Adipocyte (in vitro differentiated cells): Measurements from ENCODE around the gene LNX1.

Source experiments
- DNase-seq: peaks from one replicate; pipeline ENCODE4 v3.0.0-alpha.2; 2015; ENCODE audit warnings: low read depth
- H3K27me3 ChIP-seq: replicated peaks from 2 replicates; pipeline ENCODE4 v1.7.0; 2013; ENCODE audit warnings: mild to moderate bottlenecking, low read length, moderate library complexity; ENCODE audit not compliant: control insufficient read depth, insufficient read depth
- H3K36me3 ChIP-seq: 2 replicates; pipeline ENCODE4 v1.7.0; 2013; ENCODE audit warnings: low read length, mild to moderate bottlenecking, moderate library complexity; ENCODE audit not compliant: control insufficient read depth, insufficient read depth, severe bottlenecking
- H3K4me1 ChIP-seq: 2 replicates; pipeline ENCODE4 v1.7.0; 2013; ENCODE audit warnings: mild to moderate bottlenecking, low read length, moderate library complexity; ENCODE audit not compliant: control insufficient read depth, insufficient read depth
- H3K4me3 ChIP-seq: 2 replicates; pipeline ENCODE4 v1.7.0; 2013; ENCODE audit warnings: mild to moderate bottlenecking, low read length, moderate library complexity
- H3K9ac ChIP-seq: 2 replicates; pipeline ENCODE4 v1.7.0; 2013; ENCODE audit warnings: mild to moderate bottlenecking, low read length, moderate library complexity
- H3K9me3 ChIP-seq: 2 replicates; pipeline ENCODE4 v1.7.0; 2013; ENCODE audit warnings: mild to moderate bottlenecking, low read length, moderate library complexity; ENCODE audit not compliant: control insufficient read depth

The LNX1 gene

GRCh38 chr4:53534684-53535083 lies 56.6 kb downstream of the LNX1 start:
- H3K9ac ChIP-seq: no peak overlapping the region
- no peaks in the 10 kb centered on the region for H3K9me3 ChIP-seq

GRCh38 chr4:53532521-53532920 lies 58.8 kb downstream of the LNX1 start:
- DNase-seq: no peak
- H3K9me3 ChIP-seq: no peaks in the 10 kb centered on the region
- no peaks in the 10 kb centered on the region for H3K36me3 ChIP-seq
- H3K4me1 ChIP-seq: peaks cover 36% of the 10 kb centered on the region
- no peaks in the 10 kb centered on the region for H3K27me3 ChIP-seq
- H3K4me3 ChIP-seq: no peak overlapping the region
- H3K9ac ChIP-seq: peak overlapping the region; percentile 13

More at GRCh38 chr4:53534684-53535083, 56.6 kb downstream of the LNX1 start:
- Histone ChIP-seq H3K36me3 (no peaks in the 10 kb centered on the region), H3K4me3 (no peak overlapping the region), H3K27me3 (no peaks in the 10 kb centered on the region), H3K4me1 (peaks cover 57% of the 10 kb centered on the region)
- DNase-seq: no peak

GRCh38 chr4:53531585-53532224 lies 59.6 kb downstream of the LNX1 start:
- H3K9me3 ChIP-seq: no peaks in the 10 kb centered on the region
- no peaks in the 10 kb centered on the region for H3K27me3 ChIP-seq
- H3K36me3 ChIP-seq: no peaks in the 10 kb centered on the region
- peaks cover 28% of the 10 kb centered on the region for H3K4me1 ChIP-seq
- no peak overlapping the region for H3K4me3 ChIP-seq
- DNase-seq: peak; percentile 25
- H3K9ac ChIP-seq: peak overlapping the region; percentile 2

DNA sequence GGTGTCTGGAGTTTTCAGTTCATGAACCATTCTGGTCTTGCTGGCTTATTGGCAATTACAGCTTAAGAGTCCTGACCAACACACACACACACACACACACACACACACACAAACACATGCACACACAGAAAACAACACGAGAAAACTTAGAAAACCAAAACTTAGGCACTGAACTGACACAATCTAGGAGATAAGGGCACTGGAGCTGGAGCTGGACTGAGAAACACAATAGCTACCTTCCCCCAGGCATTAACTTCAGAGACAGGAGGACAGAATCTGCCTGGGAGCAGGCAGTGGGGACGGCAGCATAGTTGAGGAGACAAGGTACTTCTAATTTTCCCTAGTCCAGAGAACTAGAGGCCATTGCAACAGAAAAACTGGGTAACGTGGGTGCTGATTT lies 62.3 kb downstream of the LNX1 start:
- no peak overlapping the region for H3K9ac ChIP-seq
- H3K27me3 ChIP-seq: no peaks in the 10 kb centered on the region
- DNase-seq: no peak
- H3K4me1 ChIP-seq: peaks cover 15% of the 10 kb centered on the region
- H3K36me3 ChIP-seq: no peaks in the 10 kb centered on the region
- H3K4me3 ChIP-seq: no peak overlapping the region
- no peaks in the 10 kb centered on the region for H3K9me3 ChIP-seq

DNA sequence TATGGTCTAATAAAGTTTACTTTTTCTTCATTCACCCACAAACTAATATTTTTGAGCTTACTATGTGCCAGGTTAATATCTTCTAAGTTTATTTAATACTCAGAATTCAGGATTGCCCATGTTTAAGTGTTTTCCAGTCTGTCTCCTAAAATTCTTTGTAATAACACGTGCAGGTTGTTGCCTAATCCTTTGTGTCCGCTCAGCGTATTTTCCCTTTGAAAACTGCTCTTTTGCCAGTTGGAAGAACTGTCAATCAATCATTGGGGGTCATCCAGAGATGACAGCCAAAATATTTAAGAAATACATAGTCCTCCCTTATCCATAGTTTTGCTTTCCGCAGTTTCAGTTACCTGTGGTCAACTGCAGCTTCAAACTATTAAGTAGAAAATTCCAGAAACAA lies 63.4 kb downstream of the LNX1 start:
- no peak overlapping the region for H3K4me3 ChIP-seq
- no peaks in the 10 kb centered on the region for H3K27me3 ChIP-seq
- no peak overlapping the region for H3K9ac ChIP-seq
- H3K4me1 ChIP-seq: peaks cover 13% of the 10 kb centered on the region
- no peaks in the 10 kb centered on the region for H3K9me3 ChIP-seq
- no peak for DNase-seq
- H3K36me3 ChIP-seq: no peaks in the 10 kb centered on the region

DNA sequence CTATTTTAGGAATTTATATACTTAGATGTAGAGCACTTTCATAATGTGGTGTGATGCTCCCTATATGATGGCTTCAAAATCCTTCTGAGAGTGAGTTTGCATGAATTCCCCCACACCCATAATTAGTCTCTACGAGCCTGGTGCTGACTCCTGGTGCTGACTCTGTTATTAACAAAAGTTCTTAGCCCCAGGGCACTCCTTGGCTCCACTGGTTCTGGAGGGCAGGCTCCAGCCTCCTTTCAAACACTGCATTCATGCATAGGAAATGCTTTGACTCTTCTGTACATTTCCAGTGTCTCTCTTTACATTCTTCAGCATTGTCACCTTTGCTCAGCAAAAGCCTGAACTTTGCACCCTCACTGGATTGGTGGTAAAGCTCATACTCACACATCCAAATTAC lies 64.0 kb downstream of the LNX1 start:
- H3K36me3 ChIP-seq: no peaks in the 10 kb centered on the region
- no peak for DNase-seq
- H3K9ac ChIP-seq: no peak overlapping the region
- H3K9me3 ChIP-seq: no peaks in the 10 kb centered on the region
- H3K4me1 ChIP-seq: peaks cover 7% of the 10 kb centered on the region
- no peak overlapping the region for H3K4me3 ChIP-seq
- H3K27me3 ChIP-seq: no peaks in the 10 kb centered on the region

GRCh38 chr4:53522334-53522733 lies 69.0 kb downstream of the LNX1 start:
- DNase-seq: no peak
- no peaks in the 10 kb centered on the region for H3K27me3 ChIP-seq
- no peaks in the 10 kb centered on the region for H3K4me1 ChIP-seq
- H3K9ac ChIP-seq: no peak overlapping the region
- H3K4me3 ChIP-seq: no peak overlapping the region
- no peaks in the 10 kb centered on the region for H3K9me3 ChIP-seq
- H3K36me3 ChIP-seq: no peaks in the 10 kb centered on the region

DNA sequence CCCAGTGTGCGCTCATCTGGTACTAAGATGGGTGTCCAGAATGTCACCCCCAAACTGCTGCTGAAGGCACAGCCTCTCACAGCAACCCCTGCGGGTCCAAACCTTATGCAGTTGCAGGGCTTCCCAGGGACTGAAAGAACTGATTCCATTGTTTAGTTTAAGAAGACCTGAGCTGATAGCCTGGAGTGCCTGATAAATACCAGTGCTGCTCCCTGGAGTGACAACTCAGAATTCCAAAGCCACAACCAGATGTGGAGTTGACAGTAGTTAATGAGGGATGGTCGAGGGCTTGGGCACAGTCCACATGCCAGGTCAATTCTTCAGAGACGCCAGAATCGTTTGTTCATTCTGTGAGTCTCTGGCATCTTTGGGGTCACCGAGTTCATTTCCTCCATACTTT lies 71.2 kb downstream of the LNX1 start:
- Histone ChIP-seq H3K27me3 (no peaks in the 10 kb centered on the region), H3K4me1 (no peaks in the 10 kb centered on the region), H3K9me3 (no peaks in the 10 kb centered on the region), H3K9ac (no peak overlapping the region), H3K36me3 (no peaks in the 10 kb centered on the region), H3K4me3 (no peak overlapping the region)
- DNase-seq: no peak

DNA sequence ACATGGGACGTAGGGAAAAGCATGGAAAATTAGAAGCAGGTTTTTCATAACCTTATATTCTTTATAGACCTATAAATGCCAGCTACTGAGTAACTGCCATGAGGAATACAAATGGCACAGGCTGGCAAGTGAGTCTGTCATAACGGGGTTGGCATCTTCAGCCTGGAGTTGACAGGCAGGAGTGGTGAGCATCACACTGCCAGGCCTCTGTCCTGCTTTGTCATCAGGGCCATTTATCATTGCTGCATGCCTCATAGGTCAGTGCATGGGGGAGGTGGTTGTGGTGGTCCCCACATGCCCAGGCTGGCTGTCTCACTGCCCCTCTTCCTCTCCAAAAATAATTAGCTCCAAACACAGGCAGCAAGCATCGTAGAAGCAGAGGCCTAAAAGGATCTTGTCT lies 72.5 kb downstream of the LNX1 start:
- Histone ChIP-seq H3K36me3 (no peaks in the 10 kb centered on the region), H3K9me3 (no peaks in the 10 kb centered on the region), H3K4me3 (no peak overlapping the region), H3K9ac (no peak overlapping the region), H3K27me3 (no peaks in the 10 kb centered on the region), H3K4me1 (no peaks in the 10 kb centered on the region)
- DNase-seq: no peak

DNA sequence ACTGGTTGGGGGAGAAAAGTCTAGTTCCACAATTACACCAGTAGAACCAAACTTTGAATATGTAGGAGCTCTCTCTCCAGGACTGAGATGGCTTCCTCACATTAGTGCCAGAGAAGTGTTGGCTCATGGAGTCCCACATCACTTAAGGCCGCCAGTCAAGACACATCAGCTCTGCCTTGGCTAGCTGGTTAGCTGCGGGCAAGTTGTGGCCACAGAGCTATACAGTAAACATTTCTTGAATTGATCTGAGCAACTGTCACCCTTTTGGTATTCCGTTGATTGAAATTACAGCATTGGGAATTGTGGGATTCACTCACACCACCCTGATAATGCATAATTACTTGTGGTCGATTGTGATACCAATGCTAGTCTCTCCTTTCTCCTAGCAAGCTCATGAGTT lies 76.2 kb downstream of the LNX1 start:
- Histone ChIP-seq H3K4me1 (peaks cover 19% of the 10 kb centered on the region), H3K9me3 (no peaks in the 10 kb centered on the region), H3K27me3 (no peaks in the 10 kb centered on the region), H3K36me3 (no peaks in the 10 kb centered on the region), H3K9ac (no peak overlapping the region), H3K4me3 (no peak overlapping the region)
- no peak for DNase-seq

DNA sequence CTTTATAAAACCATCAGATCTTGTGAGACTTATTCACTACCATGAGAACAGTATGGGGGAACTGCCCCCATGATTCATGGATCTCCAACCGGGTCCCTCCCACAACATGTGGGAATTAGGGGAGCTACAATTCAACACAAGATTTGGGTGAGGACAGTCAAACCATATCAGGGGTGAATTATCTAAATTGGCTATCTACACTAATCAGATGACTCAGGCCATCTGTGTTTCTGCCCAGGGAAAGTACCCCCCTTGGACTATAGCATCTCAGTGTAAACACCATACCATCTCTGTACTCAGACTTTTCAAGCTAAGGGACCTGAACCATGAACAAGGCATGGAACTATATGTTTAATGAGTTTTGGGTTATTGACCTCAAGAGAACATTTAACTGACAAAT lies 76.8 kb downstream of the LNX1 start:
- Histone ChIP-seq H3K9ac (no peak overlapping the region), H3K9me3 (no peaks in the 10 kb centered on the region), H3K4me1 (peaks cover 24% of the 10 kb centered on the region), H3K36me3 (no peaks in the 10 kb centered on the region), H3K4me3 (no peak overlapping the region), H3K27me3 (no peaks in the 10 kb centered on the region)
- no peak for DNase-seq

GRCh38 chr4:53512608-53513007 lies 78.7 kb downstream of the LNX1 start:
- Histone ChIP-seq H3K9ac (no peak overlapping the region), H3K9me3 (no peaks in the 10 kb centered on the region), H3K4me1 (peaks cover 40% of the 10 kb centered on the region), H3K27me3 (no peaks in the 10 kb centered on the region), H3K36me3 (no peaks in the 10 kb centered on the region), H3K4me3 (no peak overlapping the region)
- DNase-seq: no peak
